ENCODE measurements around the gene PHLPP2. TPM values are rescaled to one million over a fixed set of nuclear protein-coding genes. Genes with fewer than 3 reads are reported as not detected.

Gene PHLPP2
- total RNA-seq, 1 experiment from 2014 or later = 4.4 TPM

DNA sequence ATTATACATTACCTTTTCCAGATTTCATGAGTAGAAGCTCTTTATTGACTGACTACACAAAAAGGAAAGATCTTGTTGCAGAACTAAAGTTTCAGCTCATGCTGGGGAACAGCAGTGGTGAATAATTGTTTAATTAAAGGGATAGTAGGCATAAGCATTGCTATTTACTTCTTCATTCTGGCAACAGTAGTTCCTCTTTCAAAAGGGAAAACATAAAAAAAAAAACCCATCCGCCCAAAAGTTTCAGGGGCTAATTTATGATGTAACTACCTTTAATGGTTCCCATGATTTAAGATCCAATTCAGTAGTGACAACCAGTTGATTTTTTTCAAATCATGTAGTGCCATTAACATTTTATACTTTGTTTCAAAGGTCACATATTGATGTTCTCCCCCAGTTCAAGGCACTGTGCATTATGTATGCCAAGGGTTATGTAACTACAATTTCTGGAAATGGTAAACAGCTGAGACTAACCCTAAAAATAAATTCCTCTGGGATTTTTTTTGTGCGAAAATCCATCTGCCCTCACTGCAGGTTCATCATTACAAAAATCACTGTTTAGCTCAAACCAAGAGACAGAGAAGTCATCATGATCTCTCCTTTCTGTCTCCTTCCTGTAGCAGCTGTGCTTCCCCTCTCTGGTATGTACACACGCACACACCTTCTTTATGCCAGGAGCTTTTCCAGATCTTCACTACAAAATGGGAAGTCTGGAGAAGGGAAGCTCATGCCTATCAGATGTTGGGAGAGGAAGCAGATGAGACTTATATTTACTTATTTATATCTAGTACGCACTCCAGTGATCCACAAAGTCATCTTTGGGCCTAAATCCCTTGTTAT is 2.2 kb upstream of the PHLPP2 start:
- H3K9me3 ChIP-seq (ENCODE audit: low read length) = no peaks in the 10 kb centered on the region
- no peaks in the 10 kb centered on the region for H4K20me1 ChIP-seq (ENCODE audit: low read length)
- no peaks in the 10 kb centered on the region for H3K9me2 ChIP-seq (replicated peaks; ENCODE audit: low read length)
- H3K4me3 ChIP-seq (ENCODE audit: low read length) = no peak overlapping the region
- H3K27me3 ChIP-seq (ENCODE audit: low read length) = no peaks in the 10 kb centered on the region
- H3K36me3 ChIP-seq (ENCODE audit: low read depth, low read length) = peaks cover 6% of the 10 kb centered on the region; the same call in 1 of the 2 replicates
- TF ChIP-seq EZH2phosphoT487 (IDR thresholded peaks at IDR 0.05; ENCODE audit: borderline replicate concordance, low read length) = no peak
- TF ChIP-seq, protein P1, sequence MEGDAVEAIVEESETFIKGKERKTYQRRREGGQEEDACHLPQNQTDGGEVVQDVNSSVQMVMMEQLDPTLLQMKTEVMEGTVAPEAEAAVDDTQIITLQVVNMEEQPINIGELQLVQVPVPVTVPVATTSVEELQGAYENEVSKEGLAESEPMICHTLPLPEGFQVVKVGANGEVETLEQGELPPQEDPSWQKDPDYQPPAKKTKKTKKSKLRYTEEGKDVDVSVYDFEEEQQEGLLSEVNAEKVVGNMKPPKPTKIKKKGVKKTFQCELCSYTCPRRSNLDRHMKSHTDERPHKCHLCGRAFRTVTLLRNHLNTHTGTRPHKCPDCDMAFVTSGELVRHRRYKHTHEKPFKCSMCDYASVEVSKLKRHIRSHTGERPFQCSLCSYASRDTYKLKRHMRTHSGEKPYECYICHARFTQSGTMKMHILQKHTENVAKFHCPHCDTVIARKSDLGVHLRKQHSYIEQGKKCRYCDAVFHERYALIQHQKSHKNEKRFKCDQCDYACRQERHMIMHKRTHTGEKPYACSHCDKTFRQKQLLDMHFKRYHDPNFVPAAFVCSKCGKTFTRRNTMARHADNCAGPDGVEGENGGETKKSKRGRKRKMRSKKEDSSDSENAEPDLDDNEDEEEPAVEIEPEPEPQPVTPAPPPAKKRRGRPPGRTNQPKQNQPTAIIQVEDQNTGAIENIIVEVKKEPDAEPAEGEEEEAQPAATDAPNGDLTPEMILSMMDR (conservative IDR thresholded peaks at IDR 0.05; ENCODE audit: low read depth, low read length) = no peak
- TF ChIP-seq EZH2 (IDR thresholded peaks at IDR 0.05; ENCODE audit: low read length, unreplicated experiment) = no peak
- intact Hi-C loops (cut with micrococcal nuclease) = no loop called here
- no peaks in the 10 kb centered on the region for H3F3A ChIP-seq (ENCODE audit: low read length, unreplicated experiment)
- no peak overlapping the region for H2AFZ ChIP-seq (ENCODE audit: low read length)
- H3K4me2 ChIP-seq (ENCODE audit: low read length) = no peak overlapping the region
- no peak for ATAC-seq
- no peak for DNase-seq
- ChIA-PET CTCF (interaction anchor here (0.6 kb wide), 1 partner anchor 106 kb away, joined by 5 read pairs; no protein-coding TSS in a partner anchor), POLR2A (ENCODE audit: unreplicated experiment) (interaction anchor here (0.7 kb wide), 1 partner anchor 98 kb away, joined by 6 read pairs; no protein-coding TSS in a partner anchor)
- no TSS peak for BruUV-seq (replicated peaks)
- no peak overlapping the region for H3K27ac ChIP-seq (ENCODE audit: low read length)
- 0 out of 2 replicates have a peak, but pooled peaks cover 5% of the 10 kb centered on the region for H3K4me1 ChIP-seq (ENCODE audit: insufficient read depth, low read length)
- H3K9ac ChIP-seq (ENCODE audit: low read length) = no peak overlapping the region
- H3K79me2 ChIP-seq (ENCODE audit: low read length) = peaks cover 9% of the 10 kb centered on the region

DNA sequence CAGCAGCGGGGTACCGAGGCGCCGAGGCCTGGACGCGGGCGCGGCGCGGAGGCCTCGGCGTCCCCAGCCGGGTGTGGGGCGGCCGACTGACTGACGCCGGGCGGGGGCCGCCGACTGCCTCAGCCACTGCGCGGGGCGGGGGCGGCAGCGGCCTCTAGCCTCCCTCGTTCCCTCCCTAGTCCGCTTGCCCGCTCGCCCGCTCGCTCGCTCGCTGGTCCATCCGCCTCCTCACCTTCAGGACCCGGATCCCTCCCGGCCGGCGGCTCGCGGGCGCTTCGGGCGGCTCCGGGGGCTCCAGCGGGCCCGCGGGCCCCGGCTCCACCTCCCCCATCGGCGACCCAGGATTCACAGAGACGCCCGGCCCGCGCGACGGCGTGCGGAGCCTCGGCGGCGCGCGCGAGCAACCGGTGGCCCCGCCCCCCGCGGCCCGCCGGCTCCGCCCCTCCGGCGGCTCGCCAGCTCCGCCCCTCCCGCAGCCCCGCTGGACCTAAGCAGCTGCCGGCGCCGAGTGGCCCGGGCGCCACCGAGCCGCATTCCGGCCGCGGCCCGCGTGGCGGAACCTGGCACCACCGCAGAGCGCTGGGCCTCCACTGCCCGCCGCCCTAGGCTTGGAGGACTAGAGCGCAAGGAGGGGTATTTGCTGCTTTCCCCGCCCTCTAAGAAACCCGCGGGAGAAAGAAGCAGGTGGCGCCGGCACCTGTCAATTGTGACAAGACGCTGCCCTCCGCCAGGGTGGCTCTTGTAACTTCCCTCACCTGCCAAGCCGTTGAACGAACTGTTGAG is 773 bp downstream of the PHLPP2 start:
- Histone ChIP-seq H3K36me3 (ENCODE audit: low read depth, low read length) (no peaks in the 10 kb centered on the region), H3K4me1 (ENCODE audit: insufficient read depth, low read length) (0 out of 2 replicates have a peak, but pooled peaks cover 5% of the 10 kb centered on the region), H3K9me3 (ENCODE audit: low read length) (no peaks in the 10 kb centered on the region), H3F3A (ENCODE audit: low read length, unreplicated experiment) (no peaks in the 10 kb centered on the region), H2AFZ (ENCODE audit: low read length) (peak overlapping the region; percentile 96), H3K9me2 (replicated peaks; ENCODE audit: low read length) (no peaks in the 10 kb centered on the region), H4K20me1 (ENCODE audit: low read length) (no peaks in the 10 kb centered on the region), H3K4me2 (ENCODE audit: low read length) (peak overlapping the region; percentile 82), H3K27ac (ENCODE audit: low read length) (no peak overlapping the region), H3K9ac (ENCODE audit: low read length) (peak overlapping the region; percentile 52; the same call in 1 of the 2 replicates), H3K4me3 (ENCODE audit: low read length) (peak overlapping the region; percentile 98), H3K79me2 (ENCODE audit: low read length) (peaks cover 29% of the 10 kb centered on the region), H3K27me3 (ENCODE audit: low read length) (no peaks in the 10 kb centered on the region)
- TF ChIP-seq EZH2 (IDR thresholded peaks at IDR 0.05; ENCODE audit: low read length, unreplicated experiment) (no peak), EZH2phosphoT487 (IDR thresholded peaks at IDR 0.05; ENCODE audit: borderline replicate concordance, low read length) (no peak)
- TF ChIP-seq, protein P1 (conservative IDR thresholded peaks at IDR 0.05; ENCODE audit: low read depth, low read length) = no peak
- no TSS peak for BruUV-seq (replicated peaks)
- peak; percentile 73 for DNase-seq
- ATAC-seq = peak; percentile 66
- intact Hi-C loops (cut with micrococcal nuclease) = loop anchor here (5.0 kb wide), 1 partner anchor 159 kb away; the partner anchor contains the start of gene ZNF821
- ChIA-PET POLR2A (ENCODE audit: unreplicated experiment) (interaction anchor here (0.6 kb wide), 1 partner anchor 76 kb away, joined by 6 read pairs; no protein-coding TSS in a partner anchor), CTCF (no interaction called here)
